ENCODE results near the gene ATL1.

DNA sequence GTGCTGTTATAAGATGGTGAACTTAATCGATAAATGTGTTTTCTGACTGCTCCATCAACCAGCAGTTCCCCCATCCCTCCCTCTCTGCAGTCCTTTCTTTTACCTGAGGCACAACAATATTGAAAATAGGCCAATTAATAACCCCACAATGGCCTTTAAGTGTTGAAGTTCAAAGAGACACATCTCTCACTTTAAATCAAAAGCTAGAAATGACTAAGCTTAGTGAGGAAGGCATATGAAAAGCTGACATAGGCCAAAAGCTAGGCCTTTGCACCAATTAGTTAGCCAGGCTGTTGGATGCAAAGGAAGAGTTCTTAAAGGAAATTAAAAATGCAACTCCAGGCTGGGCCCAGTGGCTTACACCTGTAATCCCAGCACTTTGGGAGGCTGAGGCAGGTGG lies 64.5 kb downstream of the ATL1 start:
- TF ChIP-seq POLR2A (IDR thresholded peaks at IDR 0.05; ENCODE audit: low read depth, low read length) (no peak), TAF1 (IDR thresholded peaks at IDR 0.05; ENCODE audit: borderline replicate concordance, low read depth, low read length) (no peak)
